GM19467 (cell line): ENCODE results near the gene MMP3.

Source experiments
- ATAC-seq: cut with Tn5 transposase; IDR thresholded peaks from one replicate; pipeline ENCODE4 v1.9.1; 2021; ENCODE audit warnings: mild to moderate bottlenecking, moderate library complexity; ENCODE audit not compliant: unreplicated experiment

Gene MMP3

DNA sequence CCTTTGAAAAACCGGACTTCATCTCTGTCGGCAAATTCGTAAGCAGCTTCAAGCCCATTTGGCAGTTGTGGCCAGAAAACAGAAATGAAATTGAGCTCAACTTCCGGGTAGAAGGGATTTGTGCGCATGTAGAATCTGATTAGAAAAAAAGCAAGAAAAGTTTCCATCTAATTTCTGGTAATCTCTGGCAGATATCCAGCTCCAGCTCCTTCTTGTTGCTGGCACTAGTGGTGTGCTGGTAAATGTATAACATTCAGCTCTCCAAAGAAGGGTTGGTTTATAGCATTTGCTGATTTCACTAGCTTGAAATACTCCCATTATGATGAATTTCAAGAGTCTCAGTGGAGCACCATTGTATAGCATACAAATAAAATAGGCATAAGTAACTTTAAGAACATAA lies 50.8 kb downstream of the MMP3 start:
- ATAC-seq, result no peak

DNA sequence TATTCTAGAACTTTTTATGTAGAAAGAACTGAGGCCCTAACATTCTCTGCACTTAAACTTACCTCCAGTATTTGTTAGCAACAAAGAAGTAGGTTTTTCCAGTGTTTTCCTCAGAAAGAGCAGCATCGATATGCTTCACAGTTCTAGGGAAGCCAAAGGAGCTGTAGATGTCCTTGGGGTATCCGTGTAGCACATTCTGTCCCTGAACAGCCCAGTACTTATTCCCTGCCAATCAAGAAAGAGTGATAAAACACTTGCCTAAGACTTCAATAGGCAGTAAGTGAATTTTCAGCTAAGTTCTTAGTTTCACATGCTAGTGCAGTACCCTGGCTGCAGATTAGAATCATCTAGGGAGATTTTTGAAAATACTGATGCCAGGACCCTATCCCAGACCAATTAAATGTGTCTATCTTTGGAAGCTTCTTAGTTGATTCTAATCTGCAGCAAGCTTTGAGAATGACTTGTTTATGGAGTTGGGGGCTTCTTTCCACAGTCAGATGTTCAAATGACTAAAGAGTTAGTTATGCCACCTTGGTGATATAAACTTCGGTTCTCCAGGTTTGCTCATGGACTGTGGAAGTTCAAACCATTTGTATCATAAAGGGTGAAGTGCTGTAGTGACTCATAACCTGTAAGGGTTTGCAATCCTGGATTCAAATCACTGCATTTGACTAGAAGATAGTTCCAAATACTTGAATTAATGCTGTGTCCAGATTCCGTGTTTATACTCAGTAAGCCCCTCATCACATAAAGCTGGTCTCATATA lies 52.0 kb downstream of the MMP3 start:
- ATAC-seq, result no peak

- no peak for ATAC-seq
Observed at GRCh38 chr11:102788334-102788995, 54.9 kb downstream of the MMP3 start.
